ENCODE data around the gene RASGRP1. TPM values are rescaled to one million over a fixed set of nuclear protein-coding genes. Genes with fewer than 3 reads are reported as not detected.

Gene RASGRP1
- total RNA-seq, 1 experiment from 2014 or later: 0.85 TPM

- no peaks in the 10 kb centered on the region for H3K9me3 ChIP-seq (ENCODE audit: control insufficient read depth, low read depth, low read length)
- no peak for TF ChIP-seq CTCF (conservative IDR thresholded peaks at IDR 0.05)
- no peak overlapping the region for H2AFZ ChIP-seq (ENCODE audit: low read length)
- H3K27ac Mint-ChIP-seq: no peak overlapping the region
- no peak overlapping the region for H3K4me2 ChIP-seq (ENCODE audit: insufficient read depth, insufficient read length, low read length)
- no peak overlapping the region for H2BK20ac ChIP-seq (ENCODE audit: low read depth, low read length, poor library complexity, severe bottlenecking)
- no peak overlapping the region for H2BK12ac ChIP-seq (ENCODE audit: insufficient read length, low read depth, low read length)
- no peak overlapping the region for H4K5ac ChIP-seq (ENCODE audit: insufficient read length, low read depth, low read length)
- no peak overlapping the region for H3K18ac ChIP-seq (ENCODE audit: insufficient read length, low read depth, low read length)
- H2BK120ac ChIP-seq (ENCODE audit: low read depth, low read length, poor library complexity, severe bottlenecking): no peak overlapping the region
- H2BK5ac ChIP-seq (ENCODE audit: insufficient read length, low read length): no peak overlapping the region
- no peak overlapping the region for H4K91ac ChIP-seq (ENCODE audit: insufficient read length, low read depth, low read length)
- no peak overlapping the region for H4K8ac ChIP-seq (replicated peaks; ENCODE audit: insufficient read length, low read depth, low read length)
- no peak overlapping the region for H3K23ac ChIP-seq (ENCODE audit: insufficient read length, low read depth, low read length)
- no peak overlapping the region for H3K9ac ChIP-seq (ENCODE audit: extremely low read depth, insufficient read length, low read length)
- H3T11ph ChIP-seq (ENCODE audit: low read length): no peak overlapping the region
- no peaks in the 10 kb centered on the region for H3K27me3 ChIP-seq (ENCODE audit: insufficient read depth, low read length)
- H3K79me2 ChIP-seq (ENCODE audit: insufficient read depth, low read length): no peaks in the 10 kb centered on the region
- no CpG with 5 or more reads among the region's 3 CpGs for WGBS (ENCODE audit: extremely low coverage, insufficient read length, low lambda C conversion rate)
- no peak overlapping the region for H3K4ac ChIP-seq (ENCODE audit: low read depth, low read length)
- H3K27me3 Mint-ChIP-seq (ENCODE audit: low read depth): no peaks in the 10 kb centered on the region; the same call in 1 of the 2 replicates
- H3K56ac ChIP-seq (ENCODE audit: insufficient read length, low read depth, low read length): no peak overlapping the region
- DNase-seq: no peak
- no peak overlapping the region for H2BK15ac ChIP-seq (ENCODE audit: low read depth, low read length)
- no peaks in the 10 kb centered on the region for H3K36me3 Mint-ChIP-seq (ENCODE audit: insufficient read depth in 1 of 3, low read depth in 3 of 3)
- H3K4me1 Mint-ChIP-seq: peaks cover 0 to 7% of the 10 kb centered on the region in 2 experiments; a peak in 2 of 4 replicates
- no peaks in the 10 kb centered on the region for H3K9me3 Mint-ChIP-seq
- no peaks in the 10 kb centered on the region for H4K20me1 ChIP-seq (ENCODE audit: control insufficient read depth, insufficient read depth, insufficient read length)
- H2AK5ac ChIP-seq (ENCODE audit: insufficient read length, low read length): no peak overlapping the region
- no peaks in the 10 kb centered on the region for H3K23me2 ChIP-seq (ENCODE audit: insufficient read length, low read depth, low read length, poor library complexity, severe bottlenecking)
- H3K4me1 ChIP-seq (ENCODE audit: insufficient read depth, low read length): no peaks in the 10 kb centered on the region
- H3K14ac ChIP-seq (ENCODE audit: insufficient read depth, low read length): no peak overlapping the region
- no peak overlapping the region for H3K27ac ChIP-seq (ENCODE audit: insufficient read length, low read depth, low read length)
- no peaks in the 10 kb centered on the region for H3K79me1 ChIP-seq (ENCODE audit: insufficient read depth, low read depth, low read length, poor library complexity, severe bottlenecking)
- no peak overlapping the region for H3K4me3 Mint-ChIP-seq
Observed at GRCh38 chr15:38532728-38533127, 31.9 kb downstream of the RASGRP1 start.
